NCI-H146 treated with DMSO at 0.1 percent for 48 hours (cell line): ENCODE results near the gene ASB12.

Experiments used
- DNase-seq: peaks from one replicate; lab custom pipeline; 2025; ENCODE audit not compliant: unreplicated experiment; lab: John Stamatoyannopoulos, UW

ASB12 gene

GRCh38 chrX:64186974-64187761 is 43.2 kb downstream of the ASB12 start:
- no peak for DNase-seq

- no peak for DNase-seq
Measured at GRCh38 chrX:64184396-64184795, 46.0 kb downstream of the ASB12 start.

GRCh38 chrX:64182208-64182607 is 48.2 kb downstream of the ASB12 start:
- no peak for DNase-seq

- no peak for DNase-seq
Measured at GRCh38 chrX:64176876-64177275, 53.5 kb downstream of the ASB12 start.
